BE2C (cell line): ENCODE results near the gene OXCT1.

Experiments
- DNase-seq: peaks from one replicate; pipeline ENCODE4 v3.0.0-alpha.2; 2020
- H3K27me3 ChIP-seq: fragments of 250-450 bp; sonication (Bioruptor Pico); 2 replicates; pipeline ENCODE4 v1.5.1; 2020; ENCODE audit warnings: mild to moderate bottlenecking
- H3K36me3 ChIP-seq: fragments of 250-450 bp; sonication (Bioruptor Pico); 2 replicates; pipeline ENCODE4 v1.5.1; 2020; ENCODE audit warnings: mild to moderate bottlenecking
- H3K4me1 ChIP-seq: fragments of 250-450 bp; sonication (Bioruptor Pico); 2 replicates; pipeline ENCODE4 v1.5.1; 2020
- H3K4me3 ChIP-seq: 2 replicates; pipeline ENCODE4 v1.5.1; 2011; ENCODE audit warnings: low read depth, low read length
- H3K9me3 ChIP-seq: fragments of 250-450 bp; sonication (Bioruptor Pico); 2 replicates; pipeline ENCODE4 v1.5.1; 2020
- TF ChIP-seq, protein P1 (sequence below): IDR thresholded peaks from 2 replicates; pipeline ENCODE4 v1.5.1; 2012; ENCODE audit warnings: mild to moderate bottlenecking, low read depth, low read length

OXCT1 gene

DNA sequence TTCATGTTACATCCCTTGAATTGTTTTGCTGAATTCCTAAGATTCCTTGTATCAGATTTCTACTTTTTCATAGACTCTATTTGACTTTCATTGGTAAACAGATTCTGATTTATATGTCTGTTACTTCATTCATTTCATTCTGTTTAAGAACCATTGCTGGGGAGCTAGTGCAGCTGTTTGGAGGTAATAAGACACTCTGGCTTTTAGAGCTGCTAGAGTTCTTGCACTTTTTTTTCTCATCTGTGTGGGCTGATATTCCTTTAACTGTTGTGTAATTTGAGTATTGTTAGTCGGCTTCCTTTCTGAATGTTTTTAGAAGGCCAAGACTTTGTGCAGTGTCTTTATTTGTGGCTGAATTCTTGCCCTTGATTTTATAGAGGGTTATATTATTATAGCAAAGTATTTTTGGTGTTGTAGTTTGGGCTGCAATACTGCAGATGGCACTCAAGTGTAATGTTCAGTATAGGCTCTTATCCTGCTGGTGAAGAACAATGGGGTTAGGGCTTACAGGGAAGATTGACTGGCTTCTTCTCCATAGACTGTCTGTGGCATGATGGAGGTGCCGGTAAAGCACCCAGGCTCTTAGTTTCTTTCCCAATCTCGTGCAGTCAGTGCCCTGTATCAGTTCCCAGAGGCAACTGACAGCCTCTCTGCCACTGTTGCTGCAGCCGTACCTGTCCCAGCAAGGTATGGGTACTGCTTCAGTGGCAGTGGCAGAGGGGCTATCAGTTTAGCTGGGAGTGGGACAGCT, 162.2 kb downstream of the OXCT1 start:
- Histone ChIP-seq H3K9me3 (no peaks in the 10 kb centered on the region), H3K4me1 (no peaks in the 10 kb centered on the region), H3K4me3 (no peak overlapping the region), H3K27me3 (no peaks in the 10 kb centered on the region), H3K36me3 (no peaks in the 10 kb centered on the region)
- TF ChIP-seq, protein P1, sequence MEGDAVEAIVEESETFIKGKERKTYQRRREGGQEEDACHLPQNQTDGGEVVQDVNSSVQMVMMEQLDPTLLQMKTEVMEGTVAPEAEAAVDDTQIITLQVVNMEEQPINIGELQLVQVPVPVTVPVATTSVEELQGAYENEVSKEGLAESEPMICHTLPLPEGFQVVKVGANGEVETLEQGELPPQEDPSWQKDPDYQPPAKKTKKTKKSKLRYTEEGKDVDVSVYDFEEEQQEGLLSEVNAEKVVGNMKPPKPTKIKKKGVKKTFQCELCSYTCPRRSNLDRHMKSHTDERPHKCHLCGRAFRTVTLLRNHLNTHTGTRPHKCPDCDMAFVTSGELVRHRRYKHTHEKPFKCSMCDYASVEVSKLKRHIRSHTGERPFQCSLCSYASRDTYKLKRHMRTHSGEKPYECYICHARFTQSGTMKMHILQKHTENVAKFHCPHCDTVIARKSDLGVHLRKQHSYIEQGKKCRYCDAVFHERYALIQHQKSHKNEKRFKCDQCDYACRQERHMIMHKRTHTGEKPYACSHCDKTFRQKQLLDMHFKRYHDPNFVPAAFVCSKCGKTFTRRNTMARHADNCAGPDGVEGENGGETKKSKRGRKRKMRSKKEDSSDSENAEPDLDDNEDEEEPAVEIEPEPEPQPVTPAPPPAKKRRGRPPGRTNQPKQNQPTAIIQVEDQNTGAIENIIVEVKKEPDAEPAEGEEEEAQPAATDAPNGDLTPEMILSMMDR, result peak; percentile 74
- peak; percentile 13 for DNase-seq

DNA sequence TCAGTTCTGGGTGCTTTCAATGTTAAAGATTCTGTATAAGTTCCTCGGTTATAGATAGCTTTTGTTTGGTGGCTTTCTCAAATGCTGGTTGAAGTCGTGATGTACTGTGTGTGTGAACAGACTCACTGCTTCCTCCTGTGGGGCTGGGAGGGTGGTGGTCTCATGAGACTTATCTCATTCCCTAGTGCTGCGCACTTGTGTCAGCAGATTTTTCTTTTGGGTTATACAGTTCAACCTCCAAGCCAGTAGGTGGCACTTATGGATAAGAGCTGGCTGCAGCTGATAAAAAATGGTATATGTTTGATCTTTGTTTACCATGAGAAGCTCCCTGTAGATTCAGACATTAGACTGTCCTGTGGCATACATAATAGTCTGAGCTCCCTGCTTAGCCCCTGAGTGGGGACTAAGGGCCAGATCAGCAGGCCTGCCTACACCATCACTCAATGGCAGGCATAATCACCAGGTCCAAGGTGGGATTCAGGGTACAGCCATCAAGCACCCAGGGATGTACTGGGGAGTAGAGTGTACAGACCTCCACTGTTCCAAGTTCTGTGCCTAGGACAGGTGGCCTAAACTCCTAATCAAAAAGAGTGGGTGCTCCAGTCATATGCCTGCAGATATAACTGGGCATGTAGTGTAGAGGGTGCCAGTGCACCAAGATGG, 174.2 kb downstream of the OXCT1 start:
- Histone ChIP-seq H3K36me3 (no peaks in the 10 kb centered on the region), H3K27me3 (no peaks in the 10 kb centered on the region), H3K4me1 (no peaks in the 10 kb centered on the region), H3K9me3 (no peaks in the 10 kb centered on the region), H3K4me3 (no peak overlapping the region)
- DNase-seq, result peak; percentile 29
- TF ChIP-seq, protein P1, result peak; percentile 71

DNA sequence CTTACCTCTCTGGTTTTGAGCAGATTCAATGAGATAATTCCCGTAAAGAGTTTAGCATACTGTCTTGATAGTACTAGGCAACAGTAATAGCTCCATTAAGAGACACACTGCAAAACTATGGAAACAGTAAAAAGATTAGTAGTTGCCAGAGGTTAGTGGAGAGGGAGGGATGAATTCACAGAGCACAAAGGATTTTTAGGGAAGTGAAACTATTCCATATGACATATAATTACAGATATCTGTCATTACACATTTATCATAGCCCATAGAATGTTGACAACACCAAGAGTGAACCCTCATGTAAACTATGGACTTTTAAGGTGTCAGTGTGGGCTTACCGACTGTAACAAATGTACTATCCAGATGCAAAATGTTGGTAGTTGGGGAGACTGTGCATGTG, 183.5 kb downstream of the OXCT1 start:
- no peak for DNase-seq
- H3K4me1 ChIP-seq, result no peaks in the 10 kb centered on the region
- no peaks in the 10 kb centered on the region for H3K36me3 ChIP-seq
- no peaks in the 10 kb centered on the region for H3K27me3 ChIP-seq
- no peaks in the 10 kb centered on the region for H3K9me3 ChIP-seq
- TF ChIP-seq, protein P1, result no peak
- H3K4me3 ChIP-seq, result no peak overlapping the region

DNA sequence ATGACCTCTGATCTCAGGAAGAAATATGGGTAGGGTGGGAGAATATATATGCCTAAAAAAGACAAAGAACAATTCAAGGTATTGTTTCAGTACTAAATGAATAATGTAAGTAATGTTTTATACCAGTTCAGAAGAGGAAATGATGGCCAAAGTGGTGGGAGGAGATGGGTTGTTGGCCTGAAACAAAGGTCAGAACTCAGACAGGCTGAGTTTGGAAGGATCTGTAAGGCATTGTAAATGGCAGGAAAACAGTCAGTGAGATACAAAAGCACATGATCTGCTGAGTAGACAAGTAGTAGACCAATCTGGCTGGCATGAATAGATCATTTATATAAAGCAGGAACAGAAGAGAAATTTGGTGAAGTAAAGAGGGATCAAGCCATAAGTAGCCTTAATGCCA, 184.0 kb downstream of the OXCT1 start:
- Histone ChIP-seq H3K4me3 (no peak overlapping the region), H3K27me3 (no peaks in the 10 kb centered on the region), H3K9me3 (no peaks in the 10 kb centered on the region), H3K36me3 (no peaks in the 10 kb centered on the region), H3K4me1 (no peaks in the 10 kb centered on the region)
- TF ChIP-seq, protein P1, result no peak
- DNase-seq, result no peak

DNA sequence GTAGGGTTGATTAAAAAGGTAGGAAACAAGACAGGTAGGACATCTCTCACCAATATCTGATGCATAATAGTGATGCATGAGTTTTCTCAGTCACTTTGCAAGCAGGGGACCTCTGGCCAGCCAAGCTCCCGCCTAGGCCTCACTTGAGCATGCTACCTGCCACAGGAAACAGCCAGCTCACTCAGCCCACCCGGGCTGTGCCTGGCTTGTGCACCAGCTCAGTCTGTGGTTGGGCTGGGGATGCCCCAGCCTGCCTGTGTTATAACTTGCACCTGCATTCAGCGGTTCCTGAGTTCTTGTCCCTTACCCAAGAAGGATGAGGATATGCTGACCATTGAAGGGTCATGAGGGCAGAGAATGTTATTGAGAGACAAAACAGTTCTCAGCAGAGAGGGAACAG, 187.0 kb downstream of the OXCT1 start:
- Histone ChIP-seq H3K36me3 (no peaks in the 10 kb centered on the region), H3K27me3 (no peaks in the 10 kb centered on the region), H3K9me3 (no peaks in the 10 kb centered on the region), H3K4me1 (no peaks in the 10 kb centered on the region), H3K4me3 (no peak overlapping the region)
- TF ChIP-seq, protein P1, result no peak
- DNase-seq, result no peak

DNA sequence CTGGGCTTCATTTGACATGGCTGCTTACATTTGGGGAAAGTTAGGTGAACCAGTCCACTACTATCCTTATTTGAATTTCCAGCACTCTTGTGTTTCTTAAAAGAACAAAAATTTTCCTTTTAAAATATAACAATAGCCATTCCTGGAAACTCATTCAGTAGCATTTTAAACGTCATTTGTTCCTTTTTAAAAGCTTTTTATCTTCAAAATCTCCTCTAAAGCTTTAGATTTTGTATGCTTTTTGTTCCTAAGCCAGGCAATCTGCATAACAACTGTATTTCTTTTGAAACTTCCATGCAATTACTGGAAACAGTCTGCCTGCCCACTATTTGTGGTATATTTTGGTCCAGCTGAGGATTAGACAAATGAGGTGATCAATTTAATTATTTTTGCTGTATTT, 187.6 kb downstream of the OXCT1 start:
- no peaks in the 10 kb centered on the region for H3K9me3 ChIP-seq
- TF ChIP-seq, protein P1, result no peak
- no peak overlapping the region for H3K4me3 ChIP-seq
- H3K4me1 ChIP-seq, result no peaks in the 10 kb centered on the region
- H3K36me3 ChIP-seq, result no peaks in the 10 kb centered on the region
- DNase-seq, result no peak
- no peaks in the 10 kb centered on the region for H3K27me3 ChIP-seq
